Measurements from ENCODE around the gene SCN1B. TPM values are rescaled to one million over a fixed set of nuclear protein-coding genes. Genes with fewer than 3 reads are reported as not detected.

The SCN1B gene
- total and polyA plus RNA-seq, 7 donors = 55.6 to 345 (median 248) TPM

- intact Hi-C loops (cut with DNase I) = no loop called here
- 42 to 61% (median 42%) methylated on average over 6 of the region's 6 CpGs for WGBS, 3 donors
- ATAC-seq = peak in 1 of 4 donors; percentile 22
These were observed 50.9 kb downstream of the SCN1B start for GRCh38 chr19:35081201-35081600.

GRCh38 chr19:35083691-35084508, 53.6 kb downstream of the SCN1B start:
- WGBS, 3 donors = 77 to 82% (median 80%) methylated on average over 15 of the region's 15 CpGs
- TF ChIP-seq, protein P1, sequence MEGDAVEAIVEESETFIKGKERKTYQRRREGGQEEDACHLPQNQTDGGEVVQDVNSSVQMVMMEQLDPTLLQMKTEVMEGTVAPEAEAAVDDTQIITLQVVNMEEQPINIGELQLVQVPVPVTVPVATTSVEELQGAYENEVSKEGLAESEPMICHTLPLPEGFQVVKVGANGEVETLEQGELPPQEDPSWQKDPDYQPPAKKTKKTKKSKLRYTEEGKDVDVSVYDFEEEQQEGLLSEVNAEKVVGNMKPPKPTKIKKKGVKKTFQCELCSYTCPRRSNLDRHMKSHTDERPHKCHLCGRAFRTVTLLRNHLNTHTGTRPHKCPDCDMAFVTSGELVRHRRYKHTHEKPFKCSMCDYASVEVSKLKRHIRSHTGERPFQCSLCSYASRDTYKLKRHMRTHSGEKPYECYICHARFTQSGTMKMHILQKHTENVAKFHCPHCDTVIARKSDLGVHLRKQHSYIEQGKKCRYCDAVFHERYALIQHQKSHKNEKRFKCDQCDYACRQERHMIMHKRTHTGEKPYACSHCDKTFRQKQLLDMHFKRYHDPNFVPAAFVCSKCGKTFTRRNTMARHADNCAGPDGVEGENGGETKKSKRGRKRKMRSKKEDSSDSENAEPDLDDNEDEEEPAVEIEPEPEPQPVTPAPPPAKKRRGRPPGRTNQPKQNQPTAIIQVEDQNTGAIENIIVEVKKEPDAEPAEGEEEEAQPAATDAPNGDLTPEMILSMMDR (IDR thresholded peaks at IDR 0.05) = no peak
- no peak for DNase-seq
- intact Hi-C loops (cut with DNase I) = no loop called here
- Histone ChIP-seq H3K9me3 (no peaks in the 10 kb centered on the region), H3K4me1 (no peaks in the 10 kb centered on the region), H3K36me3 (ENCODE audit: insufficient read depth in 1 of 2, low read depth in 1 of 2) (no peaks in the 10 kb centered on the region), H3K27me3 (ENCODE audit: insufficient read depth in 3 of 3, low read length in 2 of 3) (peaks cover 0 to 2% (median 0%) of the 10 kb centered on the region in 3 donors), H3K4me3 (no peak overlapping the region), H3K27ac (no peak overlapping the region)
- no peak for ATAC-seq

More at GRCh38 chr19:35081201-35081600, 50.9 kb downstream of the SCN1B start:
- Histone ChIP-seq H3K27ac (no peak overlapping the region), H3K27me3 (ENCODE audit: insufficient read depth in 3 of 3, low read length in 2 of 3) (peaks cover 0 to 2% (median 0%) of the 10 kb centered on the region in 3 donors), H3K36me3 (ENCODE audit: insufficient read depth in 1 of 2, low read depth in 1 of 2) (no peaks in the 10 kb centered on the region), H3K4me1 (no peaks in the 10 kb centered on the region), H3K9me3 (no peaks in the 10 kb centered on the region), H3K4me3 (no peak overlapping the region)
- DNase-seq = no peak
- TF ChIP-seq, protein P1 (IDR thresholded peaks at IDR 0.05) = no peak

DNA sequence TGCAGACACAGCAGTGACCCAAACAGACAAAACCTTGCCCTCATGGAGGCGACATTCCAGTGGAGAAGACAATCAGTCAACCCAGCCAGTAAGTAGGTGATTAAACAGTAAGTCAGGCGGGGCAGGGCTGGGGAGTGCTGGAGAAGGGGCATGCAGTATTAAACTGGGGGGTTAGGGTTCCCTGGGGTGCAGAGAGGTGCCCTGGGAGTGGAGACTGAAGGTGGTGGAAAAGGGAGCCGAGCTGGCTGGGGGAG, 54.2 kb downstream of the SCN1B start:
- TF ChIP-seq, protein P1 (IDR thresholded peaks at IDR 0.05) = no peak
- Histone ChIP-seq H3K27me3 (ENCODE audit: insufficient read depth in 3 of 3, low read length in 2 of 3) (peaks cover 0 to 2% (median 0%) of the 10 kb centered on the region in 3 donors), H3K9me3 (no peaks in the 10 kb centered on the region), H3K27ac (no peak overlapping the region), H3K36me3 (ENCODE audit: insufficient read depth in 1 of 2, low read depth in 1 of 2) (no peaks in the 10 kb centered on the region), H3K4me3 (no peak overlapping the region), H3K4me1 (no peaks in the 10 kb centered on the region)
- no peak for ATAC-seq
- no peak for DNase-seq
- 84 to 89% (median 84%) methylated on average over 3 of the region's 3 CpGs for WGBS, 3 donors
- intact Hi-C loops (cut with DNase I) = no loop called here

DNA sequence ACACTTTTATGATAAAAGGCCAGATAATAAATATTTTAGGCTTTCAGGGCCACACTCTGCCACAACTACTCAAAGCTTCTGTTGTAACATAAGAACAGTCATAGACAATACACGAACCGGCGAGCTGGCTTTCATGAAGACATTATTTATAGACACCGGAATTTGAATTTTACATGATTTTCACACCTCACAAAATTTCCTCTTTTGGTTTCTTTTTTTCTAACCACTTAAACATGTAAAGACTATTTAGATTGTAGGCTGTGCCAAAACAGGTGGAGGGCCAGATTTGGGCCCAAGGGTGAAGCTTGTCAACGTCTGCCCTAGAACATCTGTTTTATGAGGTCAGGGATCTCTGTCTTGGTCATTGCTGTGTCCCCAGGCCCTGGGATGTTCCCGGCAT, 55.7 kb downstream of the SCN1B start:
- ATAC-seq (no peak), DNase-seq (no peak)
- intact Hi-C loops (cut with DNase I) = no loop called here
- TF ChIP-seq, protein P1 (IDR thresholded peaks at IDR 0.05) = no peak
- Histone ChIP-seq H3K27me3 (ENCODE audit: insufficient read depth in 3 of 3, low read length in 2 of 3) (peaks cover 0 to 2% (median 0%) of the 10 kb centered on the region in 3 donors), H3K9me3 (no peaks in the 10 kb centered on the region), H3K4me3 (no peak overlapping the region), H3K36me3 (ENCODE audit: insufficient read depth in 1 of 2, low read depth in 1 of 2) (no peaks in the 10 kb centered on the region), H3K4me1 (peaks cover 2% of the 10 kb centered on the region), H3K27ac (no peak overlapping the region)
- WGBS, 3 donors = 32 to 51% (median 36%) methylated on average over 6 of the region's 6 CpGs

Data from psoas muscle (tissue), 8 donors.